ENCODE measurements around the gene CMTM8.

The CMTM8 gene

GRCh38 chr3:32413845-32414521, 175.5 kb downstream of the CMTM8 start:
- TF ChIP-seq CTCF (IDR thresholded peaks at IDR 0.05; ENCODE audit: low read depth, low read length, missing control alignments): no peak
- in situ Hi-C loops (cut with HindIII; ENCODE audit: low pct_ligation_motif_present, low sequenced_read_pairs): no loop called here
- Histone ChIP-seq H3K4me3 (ENCODE audit: low read depth, low read length) (no peak overlapping the region), H3K27ac (no peak overlapping the region), H3K27me3 (replicated peaks) (no peaks in the 10 kb centered on the region), H3K36me3 (replicated peaks) (no peaks in the 10 kb centered on the region)
- DNase-seq: no peak

- no peaks in the 10 kb centered on the region for H3K36me3 ChIP-seq (replicated peaks)
- peak; percentile 74 for DNase-seq
- TF ChIP-seq CTCF (IDR thresholded peaks at IDR 0.05; ENCODE audit: low read depth, low read length, missing control alignments): no peak
- no peaks in the 10 kb centered on the region for H3K27me3 ChIP-seq (replicated peaks)
- in situ Hi-C loops (cut with HindIII; ENCODE audit: low pct_ligation_motif_present, low sequenced_read_pairs): no loop called here
- peak overlapping the region; percentile 36 for H3K27ac ChIP-seq
- no peak overlapping the region for H3K4me3 ChIP-seq (ENCODE audit: low read depth, low read length)
These were observed 176.2 kb downstream of the CMTM8 start for GRCh38 chr3:32414522-32415202.

GRCh38 chr3:32419742-32420125, 181.3 kb downstream of the CMTM8 start:
- Histone ChIP-seq H3K27me3 (replicated peaks) (no peaks in the 10 kb centered on the region), H3K36me3 (replicated peaks) (no peaks in the 10 kb centered on the region), H3K4me3 (ENCODE audit: low read depth, low read length) (no peak overlapping the region), H3K27ac (peak overlapping the region; percentile 74)
- in situ Hi-C loops (cut with HindIII; ENCODE audit: low pct_ligation_motif_present, low sequenced_read_pairs): no loop called here
- DNase-seq: no peak
- TF ChIP-seq CTCF (IDR thresholded peaks at IDR 0.05; ENCODE audit: low read depth, low read length, missing control alignments): no peak
